A549 (cell line): ENCODE data around the gene PLA1A.

Experiments used
- CTCF ChIP-seq: fragments of >200 bp; sonication (Bioruptor Twin); formaldehyde crosslinking; IDR thresholded peaks from 3 replicates; pipeline ENCODE4 v1.5.1; 2016
- EHMT2 ChIP-seq: fragments of 200-600 bp; sonication (generic); IDR thresholded peaks from 2 replicates; pipeline ENCODE4 v1.6.1; 2016; ENCODE audit warnings: antibody characterized with exemption, low read depth, mild to moderate bottlenecking, moderate library complexity
- EP300 ChIP-seq, 2 experiments: fragments of >200 bp; sonication (Bioruptor Twin); formaldehyde crosslinking; IDR thresholded peaks; 2 replicates in 1 of 2; 3 replicates in 1 of 2; pipeline ENCODE4 v1.6.1; 2016 to 2017
- FOSL2 ChIP-seq, 2 experiments: fragments of 450-650 bp in 1 of 2; fragments of >200 bp in 1 of 2; sonication (Bioruptor Twin) in 1 of 2; formaldehyde crosslinking; IDR thresholded peaks; 2 replicates each; pipeline versions ENCODE4 v1.5.0 to v1.6.1; 2016 to 2020; ENCODE audit warnings: mild to moderate bottlenecking in 1 of 2, moderate library complexity in 1 of 2
- MAFK ChIP-seq: fragments of 450-650 bp; IDR thresholded peaks from 2 replicates; pipeline ENCODE4 v1.6.1; 2014; ENCODE audit not compliant: partially characterized antibody
- MAZ ChIP-seq: fragments of 150-350 bp; IDR thresholded peaks from 2 replicates; pipeline ENCODE4 v1.6.1; 2014; ENCODE audit warnings: antibody characterized with exemption, low read depth, low read length, borderline replicate concordance
- PHF8 ChIP-seq: fragments of 200-600 bp; sonication (generic); IDR thresholded peaks from 2 replicates; pipeline ENCODE4 v1.6.1; 2016; ENCODE audit warnings: low read depth, mild to moderate bottlenecking, antibody characterized with exemption, moderate library complexity, borderline replicate concordance
- POLR2A ChIP-seq: IDR thresholded peaks from 2 replicates; pipeline ENCODE4 v1.6.1; 2012; ENCODE audit warnings: mild to moderate bottlenecking, low read length
- RAD21 ChIP-seq, 2 experiments: fragments of >200 bp in 1 of 2; sonication (Bioruptor Twin) in 1 of 2; formaldehyde crosslinking in 1 of 2; IDR thresholded peaks in 1 of 2; conservative IDR thresholded peaks in 1 of 2; 2 replicates in 1 of 2; 3 replicates in 1 of 2; pipeline ENCODE4 v1.6.1; 2012 to 2018; ENCODE audit warnings: inconsistent platforms in 1 of 2
- RARB ChIP-seq: fragments of 250-450 bp; sonication (Bioruptor Pico); IDR thresholded peaks from 2 replicates; pipeline ENCODE4 v1.8.0; 2021; ENCODE audit warnings: mild to moderate bottlenecking, moderate library complexity
- RNF2 ChIP-seq: fragments of 200-600 bp; sonication (generic); IDR thresholded peaks from 2 replicates; pipeline ENCODE4 v1.6.1; 2016; ENCODE audit warnings: low read depth, mild to moderate bottlenecking, antibody characterized with exemption, moderate library complexity, borderline replicate concordance
- SREBF2 ChIP-seq: fragments of 450-650 bp; IDR thresholded peaks from 2 replicates; pipeline ENCODE4 v1.6.1; 2014; ENCODE audit warnings: mild to moderate bottlenecking, moderate library complexity
- TF ChIP-seq, protein P1 (sequence below): fragments of 200-600 bp; sonication (generic); IDR thresholded peaks from 2 replicates; pipeline ENCODE4 v1.6.1; 2016; ENCODE audit warnings: antibody characterized with exemption, mild to moderate bottlenecking, moderate library complexity
- TF ChIP-seq, protein P2 (sequence below): IDR thresholded peaks from 2 replicates; pipeline ENCODE4 v1.6.1; 2012; ENCODE audit warnings: low read depth, borderline replicate concordance

GRCh38 chr3:119673875-119674274, 76.2 kb downstream of the PLA1A start:
- TF ChIP-seq CTCF (no peak), RARB (no peak), EP300 (IDR thresholded peaks at IDR 0.05) (no peak), RAD21 (conservative IDR thresholded peaks at IDR 0.05 in 1 of 2, IDR thresholded peaks at IDR 0.05 in 1 of 2) (no peak), POLR2A (no peak), SREBF2 (no peak), RNF2 (no peak), MAFK (no peak), EHMT2 (no peak), PHF8 (no peak), MAZ (no peak), FOSL2 (IDR thresholded peaks at IDR 0.05) (no peak), FOSL2 (CRISPR knock-in tag; IDR thresholded peaks at IDR 0.05) (no peak)
- TF ChIP-seq, protein P1, sequence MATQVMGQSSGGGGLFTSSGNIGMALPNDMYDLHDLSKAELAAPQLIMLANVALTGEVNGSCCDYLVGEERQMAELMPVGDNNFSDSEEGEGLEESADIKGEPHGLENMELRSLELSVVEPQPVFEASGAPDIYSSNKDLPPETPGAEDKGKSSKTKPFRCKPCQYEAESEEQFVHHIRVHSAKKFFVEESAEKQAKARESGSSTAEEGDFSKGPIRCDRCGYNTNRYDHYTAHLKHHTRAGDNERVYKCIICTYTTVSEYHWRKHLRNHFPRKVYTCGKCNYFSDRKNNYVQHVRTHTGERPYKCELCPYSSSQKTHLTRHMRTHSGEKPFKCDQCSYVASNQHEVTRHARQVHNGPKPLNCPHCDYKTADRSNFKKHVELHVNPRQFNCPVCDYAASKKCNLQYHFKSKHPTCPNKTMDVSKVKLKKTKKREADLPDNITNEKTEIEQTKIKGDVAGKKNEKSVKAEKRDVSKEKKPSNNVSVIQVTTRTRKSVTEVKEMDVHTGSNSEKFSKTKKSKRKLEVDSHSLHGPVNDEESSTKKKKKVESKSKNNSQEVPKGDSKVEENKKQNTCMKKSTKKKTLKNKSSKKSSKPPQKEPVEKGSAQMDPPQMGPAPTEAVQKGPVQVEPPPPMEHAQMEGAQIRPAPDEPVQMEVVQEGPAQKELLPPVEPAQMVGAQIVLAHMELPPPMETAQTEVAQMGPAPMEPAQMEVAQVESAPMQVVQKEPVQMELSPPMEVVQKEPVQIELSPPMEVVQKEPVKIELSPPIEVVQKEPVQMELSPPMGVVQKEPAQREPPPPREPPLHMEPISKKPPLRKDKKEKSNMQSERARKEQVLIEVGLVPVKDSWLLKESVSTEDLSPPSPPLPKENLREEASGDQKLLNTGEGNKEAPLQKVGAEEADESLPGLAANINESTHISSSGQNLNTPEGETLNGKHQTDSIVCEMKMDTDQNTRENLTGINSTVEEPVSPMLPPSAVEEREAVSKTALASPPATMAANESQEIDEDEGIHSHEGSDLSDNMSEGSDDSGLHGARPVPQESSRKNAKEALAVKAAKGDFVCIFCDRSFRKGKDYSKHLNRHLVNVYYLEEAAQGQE = no peak
- TF ChIP-seq, protein P2, sequence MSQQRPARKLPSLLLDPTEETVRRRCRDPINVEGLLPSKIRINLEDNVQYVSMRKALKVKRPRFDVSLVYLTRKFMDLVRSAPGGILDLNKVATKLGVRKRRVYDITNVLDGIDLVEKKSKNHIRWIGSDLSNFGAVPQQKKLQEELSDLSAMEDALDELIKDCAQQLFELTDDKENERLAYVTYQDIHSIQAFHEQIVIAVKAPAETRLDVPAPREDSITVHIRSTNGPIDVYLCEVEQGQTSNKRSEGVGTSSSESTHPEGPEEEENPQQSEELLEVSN = no peak
